ENCODE data around the gene PLCH1.

Gene PLCH1

GRCh38 chr3:155441026-155441425 lies 303.8 kb downstream of the PLCH1 start:
- TF ChIP-seq REST (IDR thresholded peaks at IDR 0.05; ENCODE audit: insufficient read depth in 1 of 2, low read depth in 2 of 2, low read length in 2 of 2) (no peak), POLR2AphosphoS5 (IDR thresholded peaks at IDR 0.05; ENCODE audit: low read depth, low read length) (no peak), TAF1 (IDR thresholded peaks at IDR 0.05; ENCODE audit: borderline replicate concordance, insufficient read depth, low read length) (no peak), FOXP2 (optimal IDR thresholded peaks at IDR 0.05; ENCODE audit: borderline replicate concordance, extremely low read depth, extremely low read length, insufficient read depth) (no peak), SIN3A (IDR thresholded peaks at IDR 0.05; ENCODE audit: borderline replicate concordance, insufficient read depth, low read length) (no peak)

GRCh38 chr3:155435821-155436220 lies 309.1 kb downstream of the PLCH1 start:
- no peak for TF ChIP-seq REST (IDR thresholded peaks at IDR 0.05; ENCODE audit: insufficient read depth in 1 of 2, low read depth in 2 of 2, low read length in 2 of 2)
- TF ChIP-seq TAF1 (IDR thresholded peaks at IDR 0.05; ENCODE audit: borderline replicate concordance, insufficient read depth, low read length) = no peak
- no peak for TF ChIP-seq FOXP2 (optimal IDR thresholded peaks at IDR 0.05; ENCODE audit: borderline replicate concordance, extremely low read depth, extremely low read length, insufficient read depth)
- TF ChIP-seq SIN3A (IDR thresholded peaks at IDR 0.05; ENCODE audit: borderline replicate concordance, insufficient read depth, low read length) = no peak
- no peak for TF ChIP-seq POLR2AphosphoS5 (IDR thresholded peaks at IDR 0.05; ENCODE audit: low read depth, low read length)

- TF ChIP-seq REST (IDR thresholded peaks at IDR 0.05; ENCODE audit: insufficient read depth in 1 of 2, low read depth in 2 of 2, low read length in 2 of 2) (no peak), TAF1 (IDR thresholded peaks at IDR 0.05; ENCODE audit: borderline replicate concordance, insufficient read depth, low read length) (no peak), POLR2AphosphoS5 (IDR thresholded peaks at IDR 0.05; ENCODE audit: low read depth, low read length) (no peak), FOXP2 (optimal IDR thresholded peaks at IDR 0.05; ENCODE audit: borderline replicate concordance, extremely low read depth, extremely low read length, insufficient read depth) (no peak), SIN3A (IDR thresholded peaks at IDR 0.05; ENCODE audit: borderline replicate concordance, insufficient read depth, low read length) (no peak)
These were observed 312.9 kb downstream of the PLCH1 start for GRCh38 chr3:155431856-155432570.

- TF ChIP-seq FOXP2 (optimal IDR thresholded peaks at IDR 0.05; ENCODE audit: borderline replicate concordance, extremely low read depth, extremely low read length, insufficient read depth) (no peak), SIN3A (IDR thresholded peaks at IDR 0.05; ENCODE audit: borderline replicate concordance, insufficient read depth, low read length) (no peak), REST (IDR thresholded peaks at IDR 0.05; ENCODE audit: insufficient read depth in 1 of 2, low read depth in 2 of 2, low read length in 2 of 2) (no peak), TAF1 (IDR thresholded peaks at IDR 0.05; ENCODE audit: borderline replicate concordance, insufficient read depth, low read length) (no peak), POLR2AphosphoS5 (IDR thresholded peaks at IDR 0.05; ENCODE audit: low read depth, low read length) (no peak)
These were observed 316.3 kb downstream of the PLCH1 start for GRCh38 chr3:155428563-155428962.
